ENCODE data around the gene HIRIP3. TPM values are rescaled to one million over a fixed set of nuclear protein-coding genes. Genes with fewer than 3 reads are reported as not detected.

Gene HIRIP3
- total and polyA plus RNA-seq, 2 of the 4 experiments (the other 2 are of a cell fraction) = 5.0 to 10.5 TPM

DNA sequence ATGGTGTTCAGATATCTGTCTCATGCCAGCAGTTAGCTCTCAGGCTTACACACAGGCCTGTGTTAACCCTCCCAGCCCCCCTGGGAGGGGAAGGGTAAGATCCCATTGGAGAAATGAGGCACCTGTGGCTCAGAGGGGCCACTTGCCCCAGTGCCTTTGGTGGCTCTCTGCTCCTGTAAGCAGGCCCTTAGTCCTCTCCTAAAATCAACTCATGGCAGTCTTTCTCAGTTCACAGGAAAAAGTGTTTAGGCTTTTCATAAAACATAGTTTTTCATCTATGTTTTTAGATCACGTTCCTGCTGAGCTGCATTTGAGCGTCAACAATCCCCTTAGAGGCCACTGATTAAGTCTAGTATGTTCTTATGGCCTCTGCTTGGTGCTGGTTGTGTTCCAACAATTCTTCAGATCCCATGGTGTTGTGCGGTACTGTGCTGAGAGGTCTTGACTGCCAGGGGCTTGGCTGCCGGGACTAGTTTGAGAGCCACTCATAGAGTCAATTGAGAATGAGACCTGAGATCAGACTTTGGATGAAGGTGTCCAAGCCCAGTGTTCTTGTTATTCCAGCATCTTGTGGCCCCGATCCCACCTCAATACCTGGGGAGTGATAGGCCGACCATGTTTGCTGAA is 11.2 kb downstream of the HIRIP3 start:
- 100% methylated on average over 1 of the region's 6 CpGs; no CpG with 5 or more reads in 1 of the 2 experiments for WGBS, 2 experiments (ENCODE audit: extremely low coverage in 2 of 2, insufficient read length in 1 of 2)
- no peak overlapping the region for H4K91ac ChIP-seq (ENCODE audit: insufficient read depth, low read depth, low read length)
- in situ Hi-C loops (cut with MboI; ENCODE audit: low sequenced_read_pairs) (no loop called here), intact Hi-C loops (cut with micrococcal nuclease) (no loop called here), dilution Hi-C loops (cut with HindIII; ENCODE audit: low sequenced_read_pairs, unreplicated experiment) (no loop called here)
- H2AFZ ChIP-seq (replicated peaks; ENCODE audit: low read length, poor library complexity) = no peak overlapping the region
- no peak overlapping the region for H2BK20ac ChIP-seq (ENCODE audit: low read depth, low read length)
- H2BK120ac ChIP-seq (ENCODE audit: low read depth, low read length) = no peak overlapping the region
- no peak overlapping the region for H3K4me3 ChIP-seq (ENCODE audit: insufficient read depth, low read depth, low read length)
- H3K4me2 ChIP-seq (ENCODE audit: low read depth, low read length) = no peak overlapping the region
- H3K9me1 ChIP-seq (ENCODE audit: insufficient read depth, low read length) = no peaks in the 10 kb centered on the region
- no peak overlapping the region for H3K27ac ChIP-seq (ENCODE audit: insufficient read depth, low read length)
- no peak overlapping the region for H3K9ac ChIP-seq (ENCODE audit: low read depth, low read length)
- no TSS peak for BruUV-seq (replicated peaks)
- no peak overlapping the region for H3K56ac ChIP-seq (ENCODE audit: extremely low read depth, insufficient read depth, low read length)
- ChIA-PET CTCF (interaction anchor here (1.3 kb wide), 1 partner anchor 11 kb away, joined by 3 read pairs; the partner anchor contains the start of gene TAOK2), POLR2A (ENCODE audit: unreplicated experiment) (no interaction called here)
- peaks cover 6 to 22% of the 10 kb centered on the region in 2 experiments; a peak in 2 of 4 replicates for H3K79me1 ChIP-seq (ENCODE audit: low read depth in 1 of 2, low read length in 2 of 2)
- H4K8ac ChIP-seq (ENCODE audit: low read depth in 2 of 2, low read length in 2 of 2) = no peak overlapping the region
- no peaks in the 10 kb centered on the region for H3K27me3 ChIP-seq (ENCODE audit: control insufficient read depth, insufficient read depth, low read length)
- no peak overlapping the region for H2BK5ac ChIP-seq (ENCODE audit: low read depth, low read length, poor library complexity, severe bottlenecking)
- DNase-seq = no peak
- no peak overlapping the region for H2AK9ac ChIP-seq (replicated peaks; ENCODE audit: low read depth, low read length, poor library complexity)
- H4K5ac ChIP-seq (ENCODE audit: low read depth, low read length) = no peak overlapping the region
- TF ChIP-seq FOS (IDR thresholded peaks at IDR 0.05; ENCODE audit: low read depth, low read length) (no peak), SMC3 (IDR thresholded peaks at IDR 0.05; ENCODE audit: low read depth, low read length) (no peak), BHLHE40 (IDR thresholded peaks at IDR 0.05; ENCODE audit: low read depth, low read length) (no peak), RAD21 (IDR thresholded peaks at IDR 0.05; ENCODE audit: low read length) (no peak), MAFK (IDR thresholded peaks at IDR 0.05; ENCODE audit: low read depth, low read length) (no peak), MAZ (IDR thresholded peaks at IDR 0.05; ENCODE audit: borderline replicate concordance, low read depth, low read length) (no peak), NFE2L2 (IDR thresholded peaks at IDR 0.05; ENCODE audit: low read depth, low read length) (no peak), CHD1 (IDR thresholded peaks at IDR 0.05; ENCODE audit: low read depth, low read length) (no peak), CEBPB (IDR thresholded peaks at IDR 0.05; ENCODE audit: low read depth, low read length) (no peak), RFX5 (IDR thresholded peaks at IDR 0.05; ENCODE audit: low read depth, low read length) (no peak), MXI1 (IDR thresholded peaks at IDR 0.05; ENCODE audit: borderline replicate concordance, low read depth, low read length) (no peak), RCOR1 (IDR thresholded peaks at IDR 0.05; ENCODE audit: insufficient replicate concordance, low read length) (no peak), POLR2A (IDR thresholded peaks at IDR 0.05; ENCODE audit: low read depth, low read length) (no peak)
- TF ChIP-seq, protein P1, sequence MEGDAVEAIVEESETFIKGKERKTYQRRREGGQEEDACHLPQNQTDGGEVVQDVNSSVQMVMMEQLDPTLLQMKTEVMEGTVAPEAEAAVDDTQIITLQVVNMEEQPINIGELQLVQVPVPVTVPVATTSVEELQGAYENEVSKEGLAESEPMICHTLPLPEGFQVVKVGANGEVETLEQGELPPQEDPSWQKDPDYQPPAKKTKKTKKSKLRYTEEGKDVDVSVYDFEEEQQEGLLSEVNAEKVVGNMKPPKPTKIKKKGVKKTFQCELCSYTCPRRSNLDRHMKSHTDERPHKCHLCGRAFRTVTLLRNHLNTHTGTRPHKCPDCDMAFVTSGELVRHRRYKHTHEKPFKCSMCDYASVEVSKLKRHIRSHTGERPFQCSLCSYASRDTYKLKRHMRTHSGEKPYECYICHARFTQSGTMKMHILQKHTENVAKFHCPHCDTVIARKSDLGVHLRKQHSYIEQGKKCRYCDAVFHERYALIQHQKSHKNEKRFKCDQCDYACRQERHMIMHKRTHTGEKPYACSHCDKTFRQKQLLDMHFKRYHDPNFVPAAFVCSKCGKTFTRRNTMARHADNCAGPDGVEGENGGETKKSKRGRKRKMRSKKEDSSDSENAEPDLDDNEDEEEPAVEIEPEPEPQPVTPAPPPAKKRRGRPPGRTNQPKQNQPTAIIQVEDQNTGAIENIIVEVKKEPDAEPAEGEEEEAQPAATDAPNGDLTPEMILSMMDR (conservative IDR thresholded peaks at IDR 0.05; ENCODE audit: low read depth, low read length) = no peak
- TF ChIP-seq, protein P2, sequence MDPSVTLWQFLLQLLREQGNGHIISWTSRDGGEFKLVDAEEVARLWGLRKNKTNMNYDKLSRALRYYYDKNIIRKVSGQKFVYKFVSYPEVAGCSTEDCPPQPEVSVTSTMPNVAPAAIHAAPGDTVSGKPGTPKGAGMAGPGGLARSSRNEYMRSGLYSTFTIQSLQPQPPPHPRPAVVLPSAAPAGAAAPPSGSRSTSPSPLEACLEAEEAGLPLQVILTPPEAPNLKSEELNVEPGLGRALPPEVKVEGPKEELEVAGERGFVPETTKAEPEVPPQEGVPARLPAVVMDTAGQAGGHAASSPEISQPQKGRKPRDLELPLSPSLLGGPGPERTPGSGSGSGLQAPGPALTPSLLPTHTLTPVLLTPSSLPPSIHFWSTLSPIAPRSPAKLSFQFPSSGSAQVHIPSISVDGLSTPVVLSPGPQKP (IDR thresholded peaks at IDR 0.05; ENCODE audit: borderline replicate concordance, low read depth, low read length) = no peak
- TF ChIP-seq, protein P3, sequence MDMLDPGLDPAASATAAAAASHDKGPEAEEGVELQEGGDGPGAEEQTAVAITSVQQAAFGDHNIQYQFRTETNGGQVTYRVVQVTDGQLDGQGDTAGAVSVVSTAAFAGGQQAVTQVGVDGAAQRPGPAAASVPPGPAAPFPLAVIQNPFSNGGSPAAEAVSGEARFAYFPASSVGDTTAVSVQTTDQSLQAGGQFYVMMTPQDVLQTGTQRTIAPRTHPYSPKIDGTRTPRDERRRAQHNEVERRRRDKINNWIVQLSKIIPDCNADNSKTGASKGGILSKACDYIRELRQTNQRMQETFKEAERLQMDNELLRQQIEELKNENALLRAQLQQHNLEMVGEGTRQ (IDR thresholded peaks at IDR 0.05; ENCODE audit: low read depth, low read length) = no peak
- H2AK5ac ChIP-seq (ENCODE audit: low read depth, low read length) = no peak overlapping the region
- ATAC-seq (ENCODE audit: low read depth) = no peak
- H3K18ac ChIP-seq (ENCODE audit: low read depth, low read length) = no peak overlapping the region
- no peak overlapping the region for H2BK15ac ChIP-seq (ENCODE audit: low read depth, low read length)
- H4K20me1 ChIP-seq (ENCODE audit: insufficient read depth, low read length) = no peaks in the 10 kb centered on the region; the same call in 1 of the 2 replicates
- H3K23ac ChIP-seq (ENCODE audit: low read depth, low read length) = no peak overlapping the region
- H3K4me1 ChIP-seq (ENCODE audit: control insufficient read depth, insufficient read depth, low read length) = no peaks in the 10 kb centered on the region
- peaks cover 84% of the 10 kb centered on the region for H3K36me3 ChIP-seq (ENCODE audit: control insufficient read depth, insufficient read depth, low read length)
- no peak overlapping the region for H3K14ac ChIP-seq (replicated peaks; ENCODE audit: low read depth, low read length)
- no peak overlapping the region for H3K4ac ChIP-seq (ENCODE audit: low read depth, low read length)
- H3K9me3 ChIP-seq (ENCODE audit: control insufficient read depth, insufficient read depth, low read length) = no peaks in the 10 kb centered on the region
